Spleen (tissue), 11 donors: ENCODE measurements around the gene IL1RAPL2. TPM values are rescaled to one million over a fixed set of nuclear protein-coding genes. Genes with fewer than 3 reads are reported as not detected.
"Not testable (repeated sequence)": the region's sequence is repeated elsewhere in the genome, so short reads cannot be mapped to it uniquely, and the experiment has no call there.

Source experiments
- DNase-seq: peaks from one replicate; pipeline ENCODE4 v3.0.0-alpha.2; 2020
- H3K27ac ChIP-seq, 8 donors: fragments of 200-600 bp; sonication (generic) in 7 of 8; 1 replicate in 4 of 8; 2 replicates in 4 of 8; pipeline versions ENCODE4 v1.5.0 to v1.8.0; 2016 to 2021; ENCODE audit warnings: inconsistent platforms in 4 of 8, mild to moderate bottlenecking in 4 of 8, moderate library complexity in 1 of 8
- H3K27me3 ChIP-seq, 7 donors: fragments of 200-600 bp; sonication (generic) in 6 of 7; replicated peaks in 1 of 7; 1 replicate in 4 of 7; 2 replicates in 3 of 7; pipeline versions ENCODE4 v1.5.0 to v1.8.0; 2016 to 2021; ENCODE audit warnings: inconsistent platforms in 3 of 7, mild to moderate bottlenecking in 1 of 7
- H3K36me3 ChIP-seq, 6 donors: fragments of 200-600 bp; sonication (generic) in 5 of 6; 1 replicate in 4 of 6; 2 replicates in 2 of 6; pipeline versions ENCODE4 v1.5.0 to v1.8.0; 2016 to 2021; ENCODE audit warnings: inconsistent platforms in 2 of 6
- H3K4me1 ChIP-seq, 6 donors: fragments of 200-600 bp; sonication (generic) in 5 of 6; 1 replicate in 3 of 6; 2 replicates in 3 of 6; pipeline versions ENCODE4 v1.5.0 to v1.8.0; 2016 to 2021; ENCODE audit warnings: inconsistent platforms in 3 of 6
- H3K4me3 ChIP-seq, 8 donors: fragments of 200-600 bp; sonication (generic) in 7 of 8; 1 replicate in 4 of 8; 2 replicates in 4 of 8; pipeline versions ENCODE4 v1.5.0 to v1.8.0; 2016 to 2021; ENCODE audit warnings: inconsistent platforms in 4 of 8, mild to moderate bottlenecking in 4 of 8, moderate library complexity in 2 of 8
- H3K9me3 ChIP-seq, 8 donors: fragments of 200-600 bp; sonication (generic) in 7 of 8; 1 replicate in 4 of 8; 2 replicates in 4 of 8; pipeline versions ENCODE4 v1.5.0 to v1.8.0; 2016 to 2021; ENCODE audit warnings: inconsistent platforms in 4 of 8
- POLR2A ChIP-seq, 3 donors: fragments of 450-650 bp; IDR thresholded peaks; one replicate each; pipeline ENCODE4 v1.5.1; 2017; ENCODE audit warnings: antibody characterized with exemption in 3 of 3, mild to moderate bottlenecking in 1 of 3
- POLR2AphosphoS5 ChIP-seq, 3 donors: sonication (generic); formaldehyde crosslinking; IDR thresholded peaks; one replicate each; pipeline ENCODE4 v1.5.1; 2017; ENCODE audit warnings: antibody characterized with exemption in 3 of 3
- WGBS, 5 donors: extraction: QIAGEN DNeasy Blood & Tissue Kit in 3 of 5; methylation state at CpG; one replicate each; pipeline versions ENCODE4 v1.1.5 to v1.1.7; 2013 to 2018; 5-methylcytosine and 5-hydroxymethylcytosine counted together
- intact Hi-C: fragments of 100-400 bp; cut with DNase I; formaldehyde crosslinking; loops from one replicate; pipeline ENCODE4 v1.15.0; 2023; ENCODE audit warnings: low total_unique reads
- polyA plus RNA-seq, 3 donors: library from polyadenylated mRNA; stranded (reverse); fragments of 200-250 nt; gene quantifications; one replicate each; pipeline ENCODE4 v1.2.1, GENCODE V29; 2013
- total RNA-seq, 7 donors: library from RNA; depleted of rRNA in 3 of 7; stranded (reverse); fragments of >200 nt in 3 of 7; fragmentation: NEBNext Ultra II Directional in 4 of 7; extraction: Animal tissue kit (Norgen Biotek cat#: 25700) in 4 of 7; gene quantifications; one replicate each; pipeline versions ENCODE4 v1.1.0 to v1.2.1, GENCODE V29; 2016 to 2021
- TF ChIP-seq, protein P1 (sequence below), 11 experiments: fragments of 200-600 bp in 7 of 11; fragments of 450-650 bp in 4 of 11; sonication (generic) in 4 of 11; IDR thresholded peaks in 8 of 11; conservative IDR thresholded peaks in 3 of 11; 1 replicate in 7 of 11; 2 replicates in 4 of 11; pipeline versions ENCODE4 v1.4.0 to v1.8.0; 2016 to 2021; ENCODE audit warnings: antibody characterized with exemption in 11 of 11, inconsistent platforms in 4 of 11, mild to moderate bottlenecking in 1 of 11
- donor health status: healthy with polysubstance abuse.
- donor health status: DM: no; HTN: no; CAD: no; lungs with moderate emphysema.
- donor health status: DM: no; HTN: no; CAD: no.
- donor health status: Bipolar disorder and iron deficiency.
- donor health status: healthy.
- donor health status: DM: no; HTN: no; CAD: no.
- donor health status: DM: yes; HTN: yes; CAD: no.

The IL1RAPL2 gene
- total and polyA plus RNA-seq, 10 donors, result not detected

DNA sequence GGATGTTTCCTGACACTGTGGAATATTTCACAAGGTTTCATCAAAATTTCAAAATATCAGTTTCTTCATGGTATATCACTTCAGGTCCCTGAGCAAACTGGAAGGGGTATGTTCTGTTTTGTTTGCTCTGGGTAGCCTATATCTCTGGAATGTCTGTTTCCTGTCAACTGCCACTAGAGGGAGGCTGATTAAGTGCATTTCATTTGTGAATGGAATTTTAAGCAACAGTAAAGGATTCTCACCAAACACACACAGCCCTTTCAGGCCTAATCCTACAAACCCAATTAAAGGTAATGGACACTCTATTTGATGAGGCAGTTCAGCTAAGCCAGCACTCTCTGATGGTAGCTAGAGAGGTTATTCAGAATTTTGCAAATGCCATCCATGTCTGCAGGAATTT lies 347.3 kb downstream of the IL1RAPL2 start:
- Histone ChIP-seq H3K4me1 (no peaks in the 10 kb centered on the region), H3K27me3 (peaks cover 0 to 15% (median 0%) of the 10 kb centered on the region in 7 donors), H3K9me3 (peaks cover 0 to 4% (median 0%) of the 10 kb centered on the region in 8 donors), H3K27ac (no peak overlapping the region), H3K36me3 (no peaks in the 10 kb centered on the region), H3K4me3 (no peak overlapping the region)
- no peak for DNase-seq
- TF ChIP-seq POLR2A (IDR thresholded peaks at IDR 0.05) (no peak), POLR2AphosphoS5 (IDR thresholded peaks at IDR 0.05) (no peak)
- TF ChIP-seq, protein P1, sequence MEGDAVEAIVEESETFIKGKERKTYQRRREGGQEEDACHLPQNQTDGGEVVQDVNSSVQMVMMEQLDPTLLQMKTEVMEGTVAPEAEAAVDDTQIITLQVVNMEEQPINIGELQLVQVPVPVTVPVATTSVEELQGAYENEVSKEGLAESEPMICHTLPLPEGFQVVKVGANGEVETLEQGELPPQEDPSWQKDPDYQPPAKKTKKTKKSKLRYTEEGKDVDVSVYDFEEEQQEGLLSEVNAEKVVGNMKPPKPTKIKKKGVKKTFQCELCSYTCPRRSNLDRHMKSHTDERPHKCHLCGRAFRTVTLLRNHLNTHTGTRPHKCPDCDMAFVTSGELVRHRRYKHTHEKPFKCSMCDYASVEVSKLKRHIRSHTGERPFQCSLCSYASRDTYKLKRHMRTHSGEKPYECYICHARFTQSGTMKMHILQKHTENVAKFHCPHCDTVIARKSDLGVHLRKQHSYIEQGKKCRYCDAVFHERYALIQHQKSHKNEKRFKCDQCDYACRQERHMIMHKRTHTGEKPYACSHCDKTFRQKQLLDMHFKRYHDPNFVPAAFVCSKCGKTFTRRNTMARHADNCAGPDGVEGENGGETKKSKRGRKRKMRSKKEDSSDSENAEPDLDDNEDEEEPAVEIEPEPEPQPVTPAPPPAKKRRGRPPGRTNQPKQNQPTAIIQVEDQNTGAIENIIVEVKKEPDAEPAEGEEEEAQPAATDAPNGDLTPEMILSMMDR (IDR thresholded peaks at IDR 0.05 in 8 of 11, conservative IDR thresholded peaks at IDR 0.05 in 3 of 11), result no peak
- intact Hi-C loops, result no loop called here

DNA sequence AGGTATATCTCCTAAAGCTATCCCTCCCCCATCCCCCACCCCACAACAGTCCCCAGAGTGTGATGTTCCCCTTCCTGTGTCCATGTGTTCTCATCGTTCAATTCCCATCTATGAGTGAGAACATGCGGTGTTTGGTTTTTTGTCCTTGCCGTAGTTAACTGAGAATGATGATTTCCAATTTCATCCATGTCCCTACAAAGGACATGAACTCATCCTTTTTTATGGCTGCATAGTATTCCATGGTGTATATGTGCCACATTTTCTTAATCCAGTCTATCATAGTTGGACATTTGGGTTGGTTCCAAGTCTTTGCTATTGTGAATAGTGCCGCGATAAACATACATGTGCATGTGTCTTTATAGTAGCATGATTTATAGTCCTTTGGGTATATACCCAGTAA lies 348.7 kb downstream of the IL1RAPL2 start:
- 92 to 97% (median 93%) methylated on average over 5 of the region's 5 CpGs for WGBS, 5 donors
- not testable (repeated sequence) for DNase-seq

DNA sequence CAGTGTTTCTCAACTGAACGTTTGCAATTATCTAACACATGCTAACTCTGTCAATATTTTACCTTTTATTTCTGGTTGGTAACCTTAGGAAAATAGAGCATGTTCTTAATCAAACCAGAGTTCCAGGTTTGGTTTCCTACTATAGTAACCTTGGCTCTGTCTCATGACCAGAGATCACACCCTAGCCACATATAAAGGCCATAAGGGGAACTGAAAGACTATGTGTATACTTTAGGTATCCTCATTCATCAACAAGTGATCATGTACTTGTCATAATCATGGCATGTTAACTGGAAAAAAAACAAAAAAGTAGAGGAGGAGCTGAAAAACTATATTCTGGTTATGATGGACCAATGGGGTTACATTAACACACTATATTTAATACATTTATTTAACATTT lies 352.1 kb downstream of the IL1RAPL2 start:
- TF ChIP-seq, protein P1 (IDR thresholded peaks at IDR 0.05 in 8 of 11, conservative IDR thresholded peaks at IDR 0.05 in 3 of 11), result no peak
- TF ChIP-seq POLR2AphosphoS5 (IDR thresholded peaks at IDR 0.05) (no peak), POLR2A (IDR thresholded peaks at IDR 0.05) (no peak)
- Histone ChIP-seq H3K4me1 (no peaks in the 10 kb centered on the region), H3K9me3 (peaks cover 0 to 4% (median 0%) of the 10 kb centered on the region in 8 donors), H3K36me3 (no peaks in the 10 kb centered on the region), H3K27me3 (peaks cover 0 to 7% (median 0%) of the 10 kb centered on the region in 7 donors), H3K4me3 (no peak overlapping the region), H3K27ac (no peak overlapping the region)
- intact Hi-C loops, result no loop called here
- no peak for DNase-seq
- WGBS, 5 donors, result 67 to 84% (median 74%) methylated on average over 1 of the region's 1 CpG

More for the DNA sequence above, 348.7 kb downstream of the IL1RAPL2 start:
- intact Hi-C loops, H3K36me3 ChIP-seq, H3K27ac ChIP-seq, H3K9me3 ChIP-seq, H3K4me1 ChIP-seq, H3K4me3 ChIP-seq: not testable (repeated sequence)
- H3K27me3 ChIP-seq, result peaks cover 0 to 13% (median 0%) of the 10 kb centered on the region in 7 donors

DNA sequence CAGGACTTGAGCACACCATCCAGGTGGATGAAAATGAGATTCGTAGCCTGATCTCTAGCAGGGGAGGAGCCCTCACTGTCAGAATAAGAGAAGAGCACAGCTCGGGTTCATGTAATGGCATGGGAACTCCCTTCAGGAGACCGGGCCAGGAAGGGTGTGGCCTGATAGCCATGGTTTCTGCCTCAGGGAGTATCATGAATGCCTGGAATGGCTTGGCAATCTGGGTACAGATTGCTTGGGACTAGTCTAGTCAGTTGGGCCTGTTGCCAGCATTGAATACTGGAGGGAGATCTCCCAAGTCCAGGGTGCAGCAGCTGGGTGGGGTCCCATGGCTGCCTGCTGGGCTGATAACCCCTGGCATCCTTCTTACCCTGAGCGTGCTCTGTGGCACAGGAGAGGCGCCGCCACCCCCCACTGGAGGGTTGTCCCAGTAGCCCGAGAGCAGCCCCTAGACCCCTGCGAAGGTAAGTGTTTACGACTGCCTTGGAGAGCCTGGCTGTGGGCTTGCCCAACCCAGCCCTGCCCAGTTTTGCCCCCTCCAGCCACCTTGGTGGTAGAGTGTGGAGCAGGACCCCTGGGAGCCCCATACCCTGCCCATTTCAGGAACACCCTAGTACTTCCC lies 355.7 kb downstream of the IL1RAPL2 start:
- TF ChIP-seq, protein P1 (IDR thresholded peaks at IDR 0.05 in 8 of 11, conservative IDR thresholded peaks at IDR 0.05 in 3 of 11), result no peak
- TF ChIP-seq POLR2A (IDR thresholded peaks at IDR 0.05), result no peak
- no peak for TF ChIP-seq POLR2AphosphoS5 (IDR thresholded peaks at IDR 0.05)

More for the DNA sequence above, 355.7 kb downstream of the IL1RAPL2 start:
- no peaks in the 10 kb centered on the region for H3K36me3 ChIP-seq
- no peaks in the 10 kb centered on the region for H3K9me3 ChIP-seq
- intact Hi-C loops, result no loop called here
- 77 to 94% (median 83%) methylated on average over 3 to 9 of the region's 9 CpGs; no CpG with 5 or more reads in 1 of the 5 donors for WGBS, 5 donors
- H3K4me1 ChIP-seq, result no peaks in the 10 kb centered on the region
- peaks cover 0 to 7% (median 0%) of the 10 kb centered on the region in 7 donors for H3K27me3 ChIP-seq
- H3K4me3 ChIP-seq, result no peak overlapping the region
- H3K27ac ChIP-seq, result no peak overlapping the region
- DNase-seq, result peak; percentile 76
